Activated T-cell treated with anti-CD3 and anti-CD28 coated beads, Interleukin-2, amount 50 U/mL, for 72 hours (primary cell): Measurements from ENCODE around the gene TNC. TPM values are rescaled to one million over a fixed set of nuclear protein-coding genes. Genes with fewer than 3 reads are reported as not detected.

Experiments
- ATAC-seq, 2 donors: fragments of 150-1000 bp; cut with Tn5 transposase; replicated peaks in 1 of 2; 2 replicates each; pipeline ENCODE4 v1.10.0; 2021; ENCODE audit warnings: moderate library complexity in 2 of 2, mild to moderate bottlenecking in 1 of 2
- DNase-seq, 2 donors: peaks; one replicate each; pipeline ENCODE4 v3.0.0; 2021 to 2022; ENCODE audit warnings: mixed read lengths in 1 of 2
- H3K27ac Mint-ChIP-seq: one replicate; pipeline ENCODE4 v1.8.0; 2022; ENCODE audit warnings: mild to moderate bottlenecking, moderate library complexity, mixed read lengths
- H3K27me3 Mint-ChIP-seq: one replicate; pipeline ENCODE4 v1.8.0; 2022; ENCODE audit warnings: low read depth, mixed read lengths
- H3K36me3 Mint-ChIP-seq, 2 donors: one replicate each; pipeline ENCODE4 v1.8.0; 2022; ENCODE audit warnings: mixed read lengths in 2 of 2, mild to moderate bottlenecking in 1 of 2; ENCODE audit not compliant: insufficient read depth in 2 of 2
- H3K4me1 Mint-ChIP-seq: one replicate; pipeline ENCODE4 v1.8.0; 2022; ENCODE audit warnings: low read depth, mixed read lengths
- H3K4me3 Mint-ChIP-seq, 2 donors: one replicate each; pipeline ENCODE4 v1.8.0; 2022; ENCODE audit warnings: mild to moderate bottlenecking in 2 of 2, mixed read lengths in 2 of 2, moderate library complexity in 2 of 2
- H3K9me3 Mint-ChIP-seq, 2 donors: one replicate each; pipeline ENCODE4 v1.8.0; 2022; ENCODE audit warnings: mixed read lengths in 2 of 2
- total RNA-seq, 2 donors: library from RNA; stranded (reverse); gene quantifications; one replicate each; pipeline ENCODE4 v1.2.3, GENCODE V29; 2022

The TNC gene
- total RNA-seq, 2 donors from 2014 or later, result 3.1 to 4.1 TPM

GRCh38 chr9:115006660-115007059, 111.3 kb downstream of the TNC start:
- Mint-ChIP-seq H3K27ac (peak overlapping the region; percentile 69), H3K4me1 (peaks cover 97% of the 10 kb centered on the region), H3K9me3 (no peaks in the 10 kb centered on the region), H3K27me3 (no peaks in the 10 kb centered on the region), H3K36me3 (no peaks in the 10 kb centered on the region), H3K4me3 (peak overlapping the region; percentile 13 to 54)
- DNase-seq, result peak; percentile 66 to 70
- ATAC-seq, result peak; percentile 74 to 82

DNA sequence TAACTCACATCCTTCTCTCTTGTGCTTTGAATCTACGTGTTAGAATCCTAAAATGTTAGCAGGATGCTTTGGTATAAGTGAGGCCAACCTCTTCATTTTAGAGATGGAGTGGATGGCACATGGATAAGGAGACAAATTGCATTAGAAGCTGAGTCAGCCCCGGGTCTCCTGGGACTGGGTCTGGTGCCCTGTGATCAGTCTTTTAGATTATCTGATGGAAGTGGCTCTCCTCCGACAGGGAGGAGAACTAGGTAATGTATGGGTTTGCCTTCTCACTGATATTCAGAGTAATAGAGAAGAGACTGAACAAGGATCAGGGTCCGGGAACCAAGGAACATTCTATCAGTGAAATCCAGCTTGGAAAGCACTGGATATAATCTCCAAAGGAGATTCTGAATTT, 112.6 kb downstream of the TNC start:
- Mint-ChIP-seq H3K9me3 (no peaks in the 10 kb centered on the region), H3K4me3 (peak overlapping the region; percentile 25 to 49), H3K27me3 (no peaks in the 10 kb centered on the region), H3K4me1 (peaks cover 97% of the 10 kb centered on the region), H3K27ac (peak overlapping the region; percentile 87), H3K36me3 (no peaks in the 10 kb centered on the region)
- DNase-seq, result no peak
- ATAC-seq, result no peak

- H3K27ac Mint-ChIP-seq, result peak overlapping the region; percentile 87
- peak; percentile 54 to 63 for ATAC-seq
- H3K9me3 Mint-ChIP-seq, result no peaks in the 10 kb centered on the region
- H3K27me3 Mint-ChIP-seq, result no peaks in the 10 kb centered on the region
- DNase-seq, result peak in 1 of 2 donors; percentile 41
- H3K36me3 Mint-ChIP-seq, result no peaks in the 10 kb centered on the region
- H3K4me3 Mint-ChIP-seq, result peak overlapping the region; percentile 46 to 83
- peaks cover 97% of the 10 kb centered on the region for H3K4me1 Mint-ChIP-seq
Observed at GRCh38 chr9:115004545-115004944, 113.4 kb downstream of the TNC start.

GRCh38 chr9:115002371-115003120, 115.4 kb downstream of the TNC start:
- no peak for DNase-seq
- no peak for ATAC-seq
- Mint-ChIP-seq H3K4me1 (peaks cover 91% of the 10 kb centered on the region), H3K9me3 (no peaks in the 10 kb centered on the region), H3K27ac (no peak overlapping the region), H3K36me3 (peaks cover 0 to 2% of the 10 kb centered on the region in 2 donors), H3K4me3 (peak overlapping the region in 1 of 2 donors; percentile 36), H3K27me3 (no peaks in the 10 kb centered on the region)

- no peaks in the 10 kb centered on the region for H3K27me3 Mint-ChIP-seq
- H3K4me3 Mint-ChIP-seq, result peak overlapping the region; percentile 78 to 89
- peaks cover 0 to 2% of the 10 kb centered on the region in 2 donors for H3K36me3 Mint-ChIP-seq
- peak; percentile 59 to 69 for ATAC-seq
- no peaks in the 10 kb centered on the region for H3K9me3 Mint-ChIP-seq
- H3K27ac Mint-ChIP-seq, result peak overlapping the region; percentile 94
- peaks cover 89% of the 10 kb centered on the region for H3K4me1 Mint-ChIP-seq
- DNase-seq, result peak; percentile 41 to 50
Observed at GRCh38 chr9:115000217-115000639, 117.7 kb downstream of the TNC start.

- no peak overlapping the region for H3K27ac Mint-ChIP-seq
- no peaks in the 10 kb centered on the region for H3K27me3 Mint-ChIP-seq
- DNase-seq (no peak), ATAC-seq (no peak)
- H3K36me3 Mint-ChIP-seq, result peaks cover 0 to 2% of the 10 kb centered on the region in 2 donors
- no peaks in the 10 kb centered on the region for H3K9me3 Mint-ChIP-seq
- H3K4me3 Mint-ChIP-seq, result peak overlapping the region; percentile 78 to 89
- H3K4me1 Mint-ChIP-seq, result peaks cover 88% of the 10 kb centered on the region
Observed at GRCh38 chr9:114998326-114998725, 119.6 kb downstream of the TNC start.

- H3K27ac Mint-ChIP-seq, result peak overlapping the region; percentile 8
Observed at GRCh38 chr9:114995681-114996221, 122.2 kb downstream of the TNC start.

GRCh38 chr9:114994768-114995167, 123.2 kb downstream of the TNC start:
- Mint-ChIP-seq H3K27ac (no peak overlapping the region), H3K27me3 (no peaks in the 10 kb centered on the region), H3K9me3 (no peaks in the 10 kb centered on the region), H3K4me3 (peak overlapping the region; percentile 9 to 15), H3K36me3 (peaks cover 2% of the 10 kb centered on the region in 2 donors), H3K4me1 (peaks cover 91% of the 10 kb centered on the region)
- ATAC-seq (no peak), DNase-seq (no peak)

More at GRCh38 chr9:114995681-114996221, 122.2 kb downstream of the TNC start:
- DNase-seq (no peak), ATAC-seq (no peak)
- no peaks in the 10 kb centered on the region for H3K9me3 Mint-ChIP-seq
- H3K27me3 Mint-ChIP-seq, result no peaks in the 10 kb centered on the region
- peaks cover 2% of the 10 kb centered on the region in 2 donors for H3K36me3 Mint-ChIP-seq
- H3K4me3 Mint-ChIP-seq, result peak overlapping the region; percentile 20 to 46
- peaks cover 91% of the 10 kb centered on the region for H3K4me1 Mint-ChIP-seq

DNA sequence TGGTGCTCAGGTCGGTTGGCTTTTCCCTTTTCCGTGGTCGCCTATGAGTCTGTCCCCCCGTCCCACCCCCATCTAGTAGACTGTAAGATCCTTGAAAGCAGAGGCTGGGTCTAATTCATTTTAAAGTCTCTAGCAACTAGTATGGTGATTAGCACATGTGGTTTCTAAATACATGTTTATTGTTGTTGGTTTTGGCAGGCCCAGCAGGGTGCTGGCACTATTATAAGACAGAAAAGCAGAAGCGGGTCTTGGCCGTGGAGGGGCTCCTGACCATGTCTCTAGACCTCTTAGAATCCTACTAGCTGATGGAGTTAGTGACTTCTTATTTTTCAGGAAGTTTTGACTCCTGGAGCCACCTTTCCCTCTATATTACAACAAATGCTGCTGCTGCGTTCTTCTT, 126.1 kb downstream of the TNC start:
- Mint-ChIP-seq H3K27me3 (no peaks in the 10 kb centered on the region), H3K4me3 (no peak overlapping the region), H3K9me3 (no peaks in the 10 kb centered on the region), H3K36me3 (peaks cover 0 to 2% of the 10 kb centered on the region in 2 donors), H3K4me1 (peaks cover 97% of the 10 kb centered on the region), H3K27ac (no peak overlapping the region)
- no peak for DNase-seq
- ATAC-seq, result no peak

DNA sequence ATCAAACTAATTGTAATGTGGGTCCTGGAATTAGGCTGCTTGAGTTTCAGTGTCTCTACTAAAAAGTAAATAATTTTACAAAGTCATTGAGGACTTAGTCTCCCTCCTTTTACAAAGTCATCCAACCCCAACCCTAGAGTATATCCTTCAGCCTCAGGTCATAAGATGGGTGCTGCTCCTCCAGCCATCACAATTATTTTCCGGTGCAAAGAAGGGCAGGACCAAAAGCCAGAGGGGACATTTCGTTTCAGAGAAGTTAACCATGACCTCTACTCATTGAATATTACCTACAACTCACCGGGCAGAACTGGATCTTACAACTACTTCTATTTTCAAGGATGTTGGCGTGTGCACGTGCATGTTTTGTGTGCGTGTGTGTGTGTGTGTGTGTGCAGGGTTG, 127.1 kb downstream of the TNC start:
- no peak for ATAC-seq
- no peak overlapping the region for H3K27ac Mint-ChIP-seq
- no peaks in the 10 kb centered on the region for H3K27me3 Mint-ChIP-seq
- H3K9me3 Mint-ChIP-seq, result no peaks in the 10 kb centered on the region
- peaks cover 0 to 2% of the 10 kb centered on the region in 2 donors for H3K36me3 Mint-ChIP-seq
- peak overlapping the region in 1 of 2 donors; percentile 47 for H3K4me3 Mint-ChIP-seq
- no peak for DNase-seq
- H3K4me1 Mint-ChIP-seq, result peaks cover 90% of the 10 kb centered on the region

- Mint-ChIP-seq H3K9me3 (no peaks in the 10 kb centered on the region), H3K27ac (peak overlapping the region; percentile 70), H3K27me3 (no peaks in the 10 kb centered on the region), H3K36me3 (peaks cover 0 to 2% of the 10 kb centered on the region in 2 donors), H3K4me1 (peaks cover 82% of the 10 kb centered on the region), H3K4me3 (peak overlapping the region; percentile 47 to 71)
- peak; percentile 80 to 83 for ATAC-seq
- peak; percentile 79 to 86 for DNase-seq
Observed at GRCh38 chr9:114989600-114990410, 128.2 kb downstream of the TNC start.

- Mint-ChIP-seq H3K27me3 (no peaks in the 10 kb centered on the region), H3K36me3 (peaks cover 0 to 2% of the 10 kb centered on the region in 2 donors), H3K4me3 (peak overlapping the region; percentile 47 to 71), H3K9me3 (no peaks in the 10 kb centered on the region), H3K4me1 (peaks cover 75% of the 10 kb centered on the region), H3K27ac (peak overlapping the region; percentile 70)
- ATAC-seq (peak; percentile 66 to 76), DNase-seq (peak; percentile 71 to 72)
Observed at GRCh38 chr9:114988962-114989599, 128.9 kb downstream of the TNC start.
